H1 (cell line): ENCODE results near the gene C1orf185. TPM values are rescaled to one million over a fixed set of nuclear protein-coding genes. Genes with fewer than 3 reads are reported as not detected.

Experiments used
- BCL11A ChIP-seq, 2 experiments: IDR thresholded peaks; one replicate each; pipeline ENCODE4 v1.6.1; 2011; ENCODE audit warnings: low read depth in 2 of 2, low read length in 2 of 2, mild to moderate bottlenecking in 2 of 2
- CBX5 ChIP-seq: fragments of 300-800, 300-1000 bp; sonication (generic); IDR thresholded peaks from 2 replicates; pipeline ENCODE4 v1.7.1; 2016; ENCODE audit warnings: antibody characterized with exemption, low read length, low read depth
- CBX8 ChIP-seq: fragments of 300-800, 300-1000 bp; sonication (generic); IDR thresholded peaks from 2 replicates; pipeline ENCODE4 v1.7.1; 2016; ENCODE audit warnings: low read depth, low read length, borderline replicate concordance
- CHD7 ChIP-seq: fragments of 300-600 bp; sonication (generic); IDR thresholded peaks from 2 replicates; pipeline ENCODE4 v1.7.1; 2012; ENCODE audit warnings: low read length, moderate library complexity, mild to moderate bottlenecking, inconsistent platforms; ENCODE audit not compliant: insufficient replicate concordance
- CREB1 ChIP-seq: IDR thresholded peaks from 2 replicates; pipeline ENCODE4 v1.6.1; 2012; ENCODE audit warnings: inconsistent platforms
- EZH2 ChIP-seq: fragments of 200-600 bp; sonication (generic); IDR thresholded peaks from 2 replicates; pipeline ENCODE4 v1.7.1; 2012; ENCODE audit warnings: low read depth, mild to moderate bottlenecking, moderate library complexity, low read length, inconsistent platforms; ENCODE audit not compliant: severe bottlenecking
- GABPA ChIP-seq: IDR thresholded peaks from 2 replicates; pipeline ENCODE4 v1.6.1; 2011; ENCODE audit warnings: mild to moderate bottlenecking, low read length, moderate library complexity, borderline replicate concordance; ENCODE audit not compliant: insufficient read depth
- JUND ChIP-seq: IDR thresholded peaks from 2 replicates; pipeline ENCODE4 v1.6.1; 2011; ENCODE audit warnings: mild to moderate bottlenecking, improper control_type of control experiment, low read length
- PHF8 ChIP-seq: fragments of 200-600 bp; sonication (generic); conservative IDR thresholded peaks from 2 replicates; pipeline ENCODE4 v1.7.1; 2012; ENCODE audit warnings: low read depth, mild to moderate bottlenecking, inconsistent platforms, low read length, moderate library complexity
- POU5F1 ChIP-seq: IDR thresholded peaks from 2 replicates; pipeline ENCODE4 v1.6.1; 2011; ENCODE audit warnings: low read depth, mild to moderate bottlenecking, low read length, moderate library complexity
- RXRA ChIP-seq: IDR thresholded peaks from 2 replicates; pipeline ENCODE4 v1.6.1; 2011; ENCODE audit warnings: low read depth, mild to moderate bottlenecking, low read length, moderate library complexity; ENCODE audit not compliant: insufficient read depth
- TAF1 ChIP-seq: IDR thresholded peaks from 2 replicates; pipeline ENCODE4 v1.6.1; 2011; ENCODE audit warnings: mild to moderate bottlenecking, low read depth, low read length
- TCF12 ChIP-seq: IDR thresholded peaks from 2 replicates; pipeline ENCODE4 v1.6.1; 2011; ENCODE audit warnings: low read depth, mild to moderate bottlenecking, low read length
- polyA plus RNA-seq, 7 experiments: library from polyadenylated mRNA; depleted of rRNA in 3 of 7; stranded (reverse) in 5 of 7; unstranded in 2 of 7; fragments of >200 nt in 5 of 7; fragments of 200-250 nt in 2 of 7; gene quantifications; 1 replicate in 5 of 7; 2 replicates in 1 of 7; 4 replicates in 1 of 7; pipeline versions ENCODE4 v1.2.1 to v1.2.3, GENCODE V29; 2011 to 2013; ENCODE audit warnings: missing spikeins in 2 of 7, mixed read lengths in 2 of 7
- total RNA-seq: library from RNA; stranded (reverse); fragmentation: NEBNext Ultra II Directional; extraction: Animal tissue kit (Norgen Biotek cat#: 25700); gene quantifications from 2 replicates; pipeline ENCODE4 v1.2.1, GENCODE V29; 2021

C1orf185 gene
- total and polyA plus RNA-seq, 2 of the 8 experiments (the other 6 are each of a cell fraction or from before 2014, with no cell fraction given), result not detected

- TF ChIP-seq CHD7 (no peak), CBX5 (no peak), PHF8 (no peak), POU5F1 (no peak), RXRA (no peak), GABPA (no peak), TAF1 (no peak), EZH2 (no peak), CBX8 (no peak), BCL11A (IDR thresholded peaks at IDR 0.05; ENCODE audit: low read depth in 2 of 2, low read length in 2 of 2) (no peak), TCF12 (no peak), CREB1 (no peak), JUND (no peak)
- TF ChIP-seq, all 59 proteins: peak for 0
These were observed 12.1 kb downstream of the C1orf185 start (continued) for GRCh38 chr1:51114137-51114536.
